HK-2 (cell line): ENCODE results near the gene SIGLEC7.
"Not testable (repeated sequence)": the region's sequence is repeated elsewhere in the genome, so short reads cannot be mapped to it uniquely, and the experiment has no call there.

Experiments used
- DNase-seq: peaks from one replicate; pipeline ENCODE4 v3.0.0-alpha.2; 2018; ENCODE audit not compliant: unreplicated experiment

SIGLEC7 gene

GRCh38 chr19:51138549-51138979, 3.5 kb upstream of the SIGLEC7 start:
- no peak for DNase-seq

DNA sequence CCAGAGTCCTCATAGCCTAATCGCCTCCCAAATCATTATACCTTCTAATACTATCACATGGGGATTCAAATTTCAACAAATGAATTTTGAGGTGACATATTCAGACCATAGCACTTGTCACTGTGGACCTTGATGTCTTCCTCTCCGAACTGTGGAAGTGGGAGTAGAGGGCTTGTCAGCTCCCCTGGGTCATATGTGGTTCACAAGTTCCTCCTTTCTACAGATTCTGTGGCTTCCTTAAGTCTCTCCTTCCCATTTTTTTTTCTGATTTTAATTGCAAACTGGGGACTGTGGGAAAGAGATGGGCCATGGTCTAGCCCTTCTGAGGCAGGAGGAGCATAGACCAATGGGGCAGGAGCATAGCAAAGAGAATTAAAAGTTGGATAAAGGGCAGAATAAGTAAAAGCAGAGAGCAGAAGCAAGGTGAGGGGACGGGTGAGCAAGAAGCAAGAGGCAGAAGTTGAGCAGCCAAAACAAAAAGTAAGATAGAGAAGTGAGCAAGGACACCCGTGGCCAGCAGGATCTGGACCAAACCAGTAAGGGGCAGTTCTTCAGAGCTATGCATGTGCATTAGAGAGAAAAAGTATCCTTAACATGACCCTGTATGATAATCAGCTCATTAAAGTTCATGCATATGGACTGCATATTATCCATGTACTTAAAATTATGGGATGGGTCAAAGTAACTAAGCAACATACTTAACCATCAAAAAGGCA, 2.6 kb upstream of the SIGLEC7 start:
- DNase-seq, result no peak

DNA sequence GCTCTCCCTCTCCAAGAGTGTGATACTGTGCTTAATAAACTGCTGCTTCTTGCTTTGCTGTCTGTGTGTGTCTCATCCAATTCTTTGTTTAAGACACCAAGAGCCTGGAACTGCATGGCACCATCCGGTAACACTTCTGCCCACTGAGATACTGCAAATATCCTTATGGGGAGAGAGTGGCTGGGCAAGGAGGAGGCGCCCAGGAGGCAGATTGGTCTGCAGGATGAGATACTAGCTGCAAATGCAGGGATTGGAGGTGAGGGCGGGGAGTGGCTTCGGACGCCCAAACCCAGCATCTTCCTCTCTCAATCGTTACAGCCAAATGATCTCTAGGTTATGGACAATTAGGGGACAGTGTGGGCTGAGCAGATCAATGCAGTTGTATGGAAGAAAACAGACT, 1.7 kb upstream of the SIGLEC7 start:
- no peak for DNase-seq

DNA sequence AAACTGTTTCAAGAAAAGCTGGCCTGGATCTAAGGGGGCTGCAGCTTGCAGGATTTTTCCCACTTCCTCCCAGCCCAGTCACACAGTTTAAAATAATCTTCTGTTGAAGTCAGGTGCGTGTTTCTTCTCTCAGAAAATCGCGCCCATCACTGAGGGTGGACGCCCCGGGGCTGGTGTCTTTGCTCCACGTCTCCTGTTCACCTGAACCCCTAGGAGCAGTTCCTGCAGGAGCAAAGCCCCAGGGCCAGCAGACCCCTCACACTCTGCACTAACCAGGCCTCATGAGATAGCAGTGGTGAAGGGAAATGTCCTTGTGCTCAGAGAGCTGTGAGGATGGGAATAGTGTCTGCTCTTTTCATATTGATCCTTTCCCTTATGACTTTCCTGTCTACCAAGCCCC, 920 bp upstream of the SIGLEC7 start:
- no peak for DNase-seq

GRCh38 chr19:51142809-51143475, 841 bp downstream of the SIGLEC7 start:
- DNase-seq, result not testable (repeated sequence)

GRCh38 chr19:51143486-51143885, 1.4 kb downstream of the SIGLEC7 start:
- DNase-seq, result no peak

- no peak for DNase-seq
Observed at GRCh38 chr19:51144482-51145045, 2.5 kb downstream of the SIGLEC7 start.

DNA sequence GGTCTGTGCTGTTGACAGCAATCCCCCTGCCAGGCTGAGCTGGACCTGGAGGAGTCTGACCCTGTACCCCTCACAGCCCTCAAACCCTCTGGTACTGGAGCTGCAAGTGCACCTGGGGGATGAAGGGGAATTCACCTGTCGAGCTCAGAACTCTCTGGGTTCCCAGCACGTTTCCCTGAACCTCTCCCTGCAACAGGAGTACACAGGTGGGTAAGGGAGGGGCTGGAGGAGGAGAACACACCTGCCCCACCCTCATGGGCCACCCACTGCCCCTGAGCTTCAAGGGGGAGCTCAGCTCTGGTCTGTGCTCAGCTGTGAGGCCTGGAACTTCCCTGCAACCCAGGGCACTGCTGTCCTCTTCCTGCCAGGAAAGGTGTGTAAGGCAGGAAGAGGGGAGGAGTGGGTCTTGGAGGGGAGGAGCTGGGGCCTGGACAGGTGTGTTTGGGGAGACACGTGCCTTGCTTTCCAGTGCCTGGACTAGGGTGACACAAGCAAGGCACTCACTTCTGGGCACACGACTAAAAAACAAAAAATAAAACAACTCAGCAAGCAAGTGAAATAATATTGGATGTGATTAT, 3.9 kb downstream of the SIGLEC7 start:
- no peak for DNase-seq

- DNase-seq, result no peak
Observed at GRCh38 chr19:51146751-51147150, 4.7 kb downstream of the SIGLEC7 start.

DNA sequence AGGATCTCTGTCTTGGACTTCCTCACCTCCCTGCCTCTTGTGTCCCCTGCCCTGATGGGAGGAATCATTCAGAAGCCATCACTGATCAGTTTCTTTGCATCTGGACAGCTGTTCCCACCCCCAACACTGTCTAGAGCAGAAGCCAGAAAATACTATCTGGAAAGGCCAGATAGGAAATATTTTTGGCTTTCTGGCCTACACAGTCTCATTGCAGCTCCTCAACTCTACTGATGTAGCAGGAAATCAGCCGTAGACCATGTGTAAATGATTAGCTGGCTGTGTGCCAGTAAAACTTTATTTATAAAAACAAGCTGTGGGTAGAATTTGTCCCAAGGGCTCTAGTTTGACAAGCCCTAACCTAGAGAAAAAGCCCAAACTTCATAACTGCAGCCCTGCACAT, 5.6 kb downstream of the SIGLEC7 start:
- DNase-seq, result no peak

DNA sequence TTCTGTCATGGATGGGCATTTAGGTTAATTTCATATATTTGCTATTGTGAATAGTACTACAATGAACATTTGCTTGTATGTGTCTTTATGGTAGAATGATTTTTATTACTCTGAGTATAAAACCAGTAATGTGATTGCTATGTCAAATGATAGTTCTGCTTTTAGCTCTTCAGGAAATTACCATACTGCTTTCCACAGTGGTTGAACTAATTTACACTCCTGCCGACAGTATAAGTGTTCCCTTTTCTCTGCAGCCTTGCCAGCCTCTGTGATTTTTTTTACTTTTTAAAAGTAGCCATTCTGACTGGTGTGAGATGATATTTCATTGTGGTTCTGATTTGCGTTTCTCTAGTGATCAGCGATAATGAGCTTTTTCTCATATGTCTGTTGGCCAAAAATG, 6.5 kb downstream of the SIGLEC7 start:
- no peak for DNase-seq

GRCh38 chr19:51150627-51151026, 8.5 kb downstream of the SIGLEC7 start:
- no peak for DNase-seq

- no peak for DNase-seq
Observed at GRCh38 chr19:51156710-51157109, 14.6 kb downstream of the SIGLEC7 start.

- no peak for DNase-seq
Observed at GRCh38 chr19:51157265-51157664, 15.2 kb downstream of the SIGLEC7 start.

GRCh38 chr19:51158474-51159129, 16.5 kb downstream of the SIGLEC7 start:
- DNase-seq, result peak; percentile 49

DNA sequence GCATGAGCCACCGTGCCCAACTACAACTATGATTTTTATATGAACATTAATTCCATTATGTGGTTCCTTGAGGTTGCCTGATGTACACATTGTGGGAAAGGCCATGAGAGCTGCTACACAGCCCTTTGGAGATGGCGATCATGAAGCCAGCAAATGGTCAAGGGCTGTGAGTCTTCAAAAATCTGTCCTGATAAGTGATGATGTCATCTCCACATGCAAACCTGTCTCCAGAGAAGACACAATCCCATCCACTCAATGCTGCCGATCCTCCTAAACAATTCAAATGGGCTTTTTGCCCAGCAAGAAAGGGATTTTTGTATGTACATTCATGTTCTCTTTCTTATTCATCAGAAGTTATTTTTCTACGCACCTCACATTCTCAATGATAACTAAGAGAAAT, 17.6 kb downstream of the SIGLEC7 start:
- no peak for DNase-seq

GRCh38 chr19:51161266-51161665, 19.2 kb downstream of the SIGLEC7 start:
- DNase-seq, result no peak

DNA sequence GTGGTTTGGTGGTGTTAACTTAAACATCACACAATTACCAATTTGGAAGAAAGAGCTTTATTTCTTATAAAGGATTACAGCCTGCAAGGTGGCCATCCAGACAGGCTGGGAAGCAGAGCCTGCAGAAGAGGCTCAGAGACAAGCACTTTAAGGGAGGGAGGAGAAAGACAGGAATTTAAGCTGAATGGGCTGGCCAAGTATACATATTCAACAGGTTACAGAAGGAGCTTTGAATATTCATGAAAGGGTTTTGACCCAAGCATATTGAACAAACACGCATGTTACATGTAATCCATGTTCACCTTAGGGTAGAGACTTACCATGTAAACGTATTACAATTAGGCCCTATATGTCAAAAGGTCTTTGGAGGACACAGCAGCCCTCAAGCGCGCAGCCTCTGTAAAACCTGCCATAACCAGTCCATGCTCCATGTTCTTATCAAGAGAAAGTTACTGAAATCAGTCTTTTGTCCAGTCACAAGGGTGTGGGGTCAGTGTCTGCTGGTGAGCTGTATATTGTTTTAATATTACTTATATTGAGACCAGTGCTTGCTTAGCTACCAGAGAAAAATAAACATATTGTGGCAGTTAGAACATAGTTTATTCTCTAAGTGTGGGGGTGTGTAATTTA, 19.9 kb downstream of the SIGLEC7 start:
- no peak for DNase-seq

DNA sequence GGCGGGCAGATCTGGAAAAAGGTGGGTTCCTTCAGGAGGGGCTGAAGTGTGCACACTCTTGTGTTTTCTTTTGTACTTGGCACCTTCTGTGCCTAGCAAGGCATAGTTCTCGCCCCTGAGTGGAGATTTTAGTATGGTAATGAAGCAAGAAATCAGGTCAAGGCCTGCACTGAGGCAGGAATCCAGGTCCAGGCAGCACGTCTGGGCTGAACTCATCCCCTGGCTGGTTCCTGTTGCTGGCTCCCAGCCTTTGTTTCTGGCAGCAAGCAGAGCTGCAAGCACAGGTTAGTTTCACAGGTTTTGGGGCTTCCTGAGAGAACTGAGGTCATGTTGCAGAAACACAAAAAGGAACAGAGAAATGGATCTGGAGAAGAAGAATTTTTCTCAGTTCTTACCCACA, 21.2 kb downstream of the SIGLEC7 start:
- DNase-seq, result no peak

- no peak for DNase-seq
Observed at GRCh38 chr19:51164215-51164614, 22.1 kb downstream of the SIGLEC7 start.

GRCh38 chr19:51166846-51167490, 24.9 kb downstream of the SIGLEC7 start:
- DNase-seq, result no peak
